HFFc6 (cell line): ENCODE data around the gene TMEM121. TPM values are rescaled to one million over a fixed set of nuclear protein-coding genes. Genes with fewer than 3 reads are reported as not detected.
A peak's percentile ranks its signal among the peaks of the same experiment; 100 is the strongest.

Experiments used
- DNase-seq: peaks from one replicate; pipeline ENCODE4 v3.0.0-alpha.2; 2018
- H3K27ac Mint-ChIP-seq: 2 replicates; pipeline ENCODE4 v1.8.0; 2020; ENCODE audit warnings: mild to moderate bottlenecking, mixed read lengths
- H3K27me3 Mint-ChIP-seq: 2 replicates; pipeline ENCODE4 v1.8.0; 2021; ENCODE audit warnings: mild to moderate bottlenecking, moderate library complexity, mixed read lengths; ENCODE audit not compliant: insufficient read depth
- H3K36me3 Mint-ChIP-seq: 2 replicates; pipeline ENCODE4 v1.8.0; 2021; ENCODE audit warnings: low read depth, mixed read lengths
- H3K4me1 Mint-ChIP-seq: 2 replicates; pipeline ENCODE4 v1.8.0; 2020; ENCODE audit warnings: low read depth, mixed read lengths
- H3K4me3 Mint-ChIP-seq: 2 replicates; pipeline ENCODE4 v1.8.0; 2020; ENCODE audit warnings: mild to moderate bottlenecking, moderate library complexity, mixed read lengths
- H3K9me3 Mint-ChIP-seq: 2 replicates; pipeline ENCODE4 v1.8.0; 2020; ENCODE audit warnings: mild to moderate bottlenecking, mixed read lengths
- CTCF ChIP-seq: fragments of 200-600 bp; sonication (generic); IDR thresholded peaks from 2 replicates; pipeline ENCODE4 v1.5.0; 2021; ENCODE audit warnings: antibody characterized with exemption, mild to moderate bottlenecking
- total RNA-seq, 6 experiments: library from RNA; stranded (reverse); fragmentation: NEBNext Ultra II Directional; extraction: Animal tissue kit (Norgen Biotek cat#: 25700); gene quantifications; 2 replicates in 1 of 6; 3 replicates in 5 of 6; pipeline ENCODE4 v1.2.3, GENCODE V29; 2021

TMEM121 gene
- total RNA-seq, 6 experiments from 2014 or later = 3.0 to 4.2 (median 3.4) TPM

GRCh38 chr14:105508601-105509000 is 17.8 kb upstream of the TMEM121 start:
- H3K27ac Mint-ChIP-seq = no peak overlapping the region
- H3K27me3 Mint-ChIP-seq = peaks cover 28% of the 10 kb centered on the region
- no peak for DNase-seq
- H3K9me3 Mint-ChIP-seq = no peaks in the 10 kb centered on the region
- H3K36me3 Mint-ChIP-seq = no peaks in the 10 kb centered on the region
- H3K4me3 Mint-ChIP-seq = no peak overlapping the region
- no peaks in the 10 kb centered on the region for H3K4me1 Mint-ChIP-seq
- TF ChIP-seq CTCF = no peak

DNA sequence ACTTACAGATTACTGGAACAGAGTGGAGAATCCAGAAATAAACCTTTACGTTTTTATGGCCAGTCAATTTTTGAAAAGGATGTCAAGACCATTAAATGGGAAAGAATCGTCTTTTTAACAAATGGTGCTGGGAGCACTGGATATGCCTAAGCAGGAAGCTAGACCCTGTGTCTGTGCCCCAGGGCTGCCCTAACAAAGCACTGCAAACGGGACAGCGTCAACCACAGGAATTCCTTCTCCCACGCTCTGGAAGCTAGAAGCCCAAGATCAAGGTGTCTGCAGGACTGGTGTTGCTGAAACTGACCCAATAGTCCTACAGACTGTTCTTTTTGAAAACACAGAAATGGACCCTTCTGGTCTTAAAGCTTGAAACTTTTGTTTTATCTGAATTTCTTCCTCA is 9.3 kb upstream of the TMEM121 start:
- H3K27me3 Mint-ChIP-seq = peaks cover 33% of the 10 kb centered on the region
- no peaks in the 10 kb centered on the region; the same call in 1 of the 2 replicates for H3K9me3 Mint-ChIP-seq
- no peak for TF ChIP-seq CTCF
- H3K27ac Mint-ChIP-seq = no peak overlapping the region
- no peaks in the 10 kb centered on the region for H3K4me1 Mint-ChIP-seq
- no peaks in the 10 kb centered on the region; the same call in 1 of the 2 replicates for H3K36me3 Mint-ChIP-seq
- H3K4me3 Mint-ChIP-seq = no peak overlapping the region
- DNase-seq = no peak

DNA sequence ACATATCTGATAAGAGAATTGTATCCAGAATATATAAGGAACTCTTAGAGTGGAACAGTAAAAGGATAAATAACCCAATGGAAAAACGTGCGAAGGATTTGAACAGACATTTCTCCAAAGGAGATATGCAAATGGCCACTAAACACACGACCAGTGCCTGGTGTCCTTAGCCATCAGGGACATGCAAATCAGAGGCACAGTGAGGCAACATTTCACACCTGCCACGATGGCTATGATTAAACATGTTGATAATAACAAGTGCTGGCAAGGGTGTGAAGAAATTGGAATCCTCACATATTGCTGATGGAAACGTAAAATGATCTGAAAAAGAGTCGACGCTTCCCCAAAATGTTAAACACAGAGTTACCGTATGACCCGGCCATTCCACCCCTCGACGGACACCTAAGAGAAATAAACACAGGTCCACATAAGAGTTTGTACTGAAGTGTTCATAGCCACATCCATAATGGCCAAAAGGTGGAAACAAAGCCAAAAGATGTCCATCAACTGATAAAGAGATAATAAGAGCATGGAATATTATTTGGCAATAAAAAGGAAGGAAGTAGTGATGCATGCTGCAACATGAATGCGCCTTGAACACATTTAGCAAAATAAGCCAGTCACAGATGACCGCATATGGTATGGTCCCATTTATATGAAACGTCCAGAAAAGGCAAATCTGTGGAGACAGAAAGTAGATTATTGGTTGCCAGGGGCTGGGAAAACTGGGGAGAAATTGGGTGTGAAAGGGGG is 6.3 kb upstream of the TMEM121 start:
- no peak for TF ChIP-seq CTCF
- Mint-ChIP-seq H3K36me3 (no peaks in the 10 kb centered on the region; the same call in 1 of the 2 replicates), H3K27me3 (peaks cover 22% of the 10 kb centered on the region), H3K4me3 (no peak overlapping the region), H3K4me1 (no peaks in the 10 kb centered on the region), H3K9me3 (no peaks in the 10 kb centered on the region; the same call in 1 of the 2 replicates), H3K27ac (no peak overlapping the region)
- DNase-seq = no peak

GRCh38 chr14:105525326-105525725 is 1.1 kb upstream of the TMEM121 start:
- Mint-ChIP-seq H3K9me3 (no peaks in the 10 kb centered on the region), H3K27me3 (peaks cover 6% of the 10 kb centered on the region), H3K27ac (no peak overlapping the region), H3K4me1 (no peaks in the 10 kb centered on the region), H3K4me3 (peak overlapping the region; percentile 73; the same call in 1 of the 2 replicates), H3K36me3 (no peaks in the 10 kb centered on the region)
- no peak for TF ChIP-seq CTCF
- DNase-seq = no peak

- H3K27ac Mint-ChIP-seq = no peak overlapping the region
- no peaks in the 10 kb centered on the region for H3K36me3 Mint-ChIP-seq
- no peaks in the 10 kb centered on the region for H3K9me3 Mint-ChIP-seq
- no peak for DNase-seq
- H3K27me3 Mint-ChIP-seq = peaks cover 5% of the 10 kb centered on the region; the same call in 1 of the 2 replicates
- no peak for TF ChIP-seq CTCF
- H3K4me3 Mint-ChIP-seq = peak overlapping the region; percentile 75
- no peaks in the 10 kb centered on the region for H3K4me1 Mint-ChIP-seq
Measured at GRCh38 chr14:105526776-105527380, 495 bp downstream of the TMEM121 start.
